Testis (tissue), 3 donors: ENCODE measurements around the gene OPCML. TPM values are rescaled to one million over a fixed set of nuclear protein-coding genes. Genes with fewer than 3 reads are reported as not detected.

Experiments
- DNase-seq: peaks from one replicate; pipeline ENCODE4 v3.0.0-alpha.2; 2019
- H3K27ac ChIP-seq, 2 donors: fragments of 200-600 bp; sonication (generic); one replicate each; pipeline ENCODE4 v1.5.1; 2019
- H3K27me3 ChIP-seq: fragments of 200-600 bp; sonication (generic); one replicate; pipeline ENCODE4 v1.5.1; 2019
- H3K36me3 ChIP-seq: fragments of 200-600 bp; sonication (generic); one replicate; pipeline ENCODE4 v1.5.1; 2017; ENCODE audit warnings: low read depth; ENCODE audit errors: missing control alignments
- H3K4me1 ChIP-seq: fragments of 200-600 bp; sonication (generic); one replicate; pipeline ENCODE4 v1.5.1; 2019
- H3K4me3 ChIP-seq, 2 donors: fragments of 200-600 bp; sonication (generic); one replicate each; pipeline ENCODE4 v1.5.1; 2017 to 2019
- H3K9me3 ChIP-seq: fragments of 200-600 bp; sonication (generic); one replicate; pipeline ENCODE4 v1.5.1; 2017
- CTCF ChIP-seq, 3 experiments: fragments of 450-650 bp in 2 of 3; fragments of 200-600 bp in 1 of 3; sonication (generic) in 1 of 3; IDR thresholded peaks; one replicate each; pipeline ENCODE4 v1.5.1; 2016 to 2019; ENCODE audit warnings: antibody characterized with exemption in 3 of 3, mild to moderate bottlenecking in 2 of 3, moderate library complexity in 1 of 3
- POLR2A ChIP-seq: fragments of 450-650 bp; IDR thresholded peaks from one replicate; pipeline ENCODE4 v1.6.1; 2017; ENCODE audit warnings: antibody characterized with exemption, mild to moderate bottlenecking, moderate library complexity
- WGBS, 2 donors: methylation state at CpG; one replicate each; pipeline ENCODE4 v1.1.5; 2018; 5-methylcytosine and 5-hydroxymethylcytosine counted together
- intact Hi-C: fragments of 100-400 bp; cut with DNase I; formaldehyde crosslinking; loops from one replicate; pipeline ENCODE4 v1.15.1; 2023; ENCODE audit warnings: low total_unique reads
- polyA plus RNA-seq: library from polyadenylated mRNA; stranded (reverse); fragments of 350-450 nt; fragmentation: Illumina TruSeq; extraction: RNeasy Lipid Tissue Mini Kit (QIAGEN cat#74804); gene quantifications from one replicate; pipeline ENCODE4 v1.2.3, GENCODE V29; 2014; ENCODE audit warnings: low read depth, low replicate concordance; ENCODE audit not compliant: insufficient read depth
- total RNA-seq, 2 donors: library from RNA; depleted of rRNA; stranded (reverse); fragments of >200 nt; gene quantifications; one replicate each; pipeline ENCODE4 v1.2.3, GENCODE V29; 2016

OPCML gene
- total and polyA plus RNA-seq, 3 donors from 2014 or later = 0.16 to 2.7 (median 0.62) TPM

GRCh38 chr11:132632641-132633124, 899.6 kb downstream of the OPCML start:
- no peaks in the 10 kb centered on the region for H3K27me3 ChIP-seq
- no peak overlapping the region for H3K27ac ChIP-seq
- no peak for TF ChIP-seq POLR2A
- TF ChIP-seq CTCF (IDR thresholded peaks at IDR 0.05) = no peak
- H3K4me1 ChIP-seq = no peaks in the 10 kb centered on the region
- H3K36me3 ChIP-seq = no peaks in the 10 kb centered on the region
- no peak overlapping the region for H3K4me3 ChIP-seq
- intact Hi-C loops = no loop called here
- 66 to 69% methylated on average over 9 of the region's 9 CpGs for WGBS, 2 donors
- no peaks in the 10 kb centered on the region for H3K9me3 ChIP-seq
- no peak for DNase-seq

DNA sequence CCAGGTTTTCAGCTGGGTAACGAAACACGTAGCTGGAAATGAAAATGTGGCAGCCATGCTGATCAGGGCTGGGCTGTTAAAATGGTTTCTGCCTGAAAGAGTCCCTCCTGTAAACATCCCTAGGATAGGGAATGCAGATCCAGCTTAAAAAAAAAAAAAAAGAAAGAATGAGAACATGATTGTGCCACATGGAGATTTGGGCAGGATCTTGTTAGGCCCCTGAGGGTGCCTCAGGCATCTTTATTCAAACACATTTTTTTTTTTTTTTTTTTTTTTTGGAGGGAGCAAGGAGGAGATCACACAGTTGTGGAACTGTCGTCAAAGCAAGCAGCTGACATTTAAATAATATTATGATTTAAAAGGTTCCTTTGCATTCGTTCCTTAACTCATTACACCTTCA, 900.3 kb downstream of the OPCML start:
- TF ChIP-seq CTCF (IDR thresholded peaks at IDR 0.05) (no peak), POLR2A (no peak)
- H3K27me3 ChIP-seq = no peaks in the 10 kb centered on the region
- H3K9me3 ChIP-seq = no peaks in the 10 kb centered on the region
- intact Hi-C loops = no loop called here
- no peak overlapping the region for H3K27ac ChIP-seq
- no peaks in the 10 kb centered on the region for H3K4me1 ChIP-seq
- H3K36me3 ChIP-seq = no peaks in the 10 kb centered on the region
- 73 to 79% methylated on average over 4 of the region's 4 CpGs for WGBS, 2 donors
- no peak overlapping the region for H3K4me3 ChIP-seq
- no peak for DNase-seq

- Histone ChIP-seq H3K36me3 (no peaks in the 10 kb centered on the region), H3K27me3 (no peaks in the 10 kb centered on the region), H3K4me3 (no peak overlapping the region), H3K27ac (no peak overlapping the region), H3K9me3 (no peaks in the 10 kb centered on the region), H3K4me1 (no peaks in the 10 kb centered on the region)
- no peak for TF ChIP-seq POLR2A
- TF ChIP-seq CTCF (IDR thresholded peaks at IDR 0.05) = no peak
- intact Hi-C loops = no loop called here
- DNase-seq = no peak
- WGBS, 2 donors = 90 to 93% methylated on average over 3 of the region's 3 CpGs
Observed at GRCh38 chr11:132627981-132628380, 904.3 kb downstream of the OPCML start.

GRCh38 chr11:132626446-132626845, 905.9 kb downstream of the OPCML start:
- no peaks in the 10 kb centered on the region for H3K4me1 ChIP-seq
- H3K27me3 ChIP-seq = no peaks in the 10 kb centered on the region
- no peak for TF ChIP-seq CTCF (IDR thresholded peaks at IDR 0.05)
- no peak for TF ChIP-seq POLR2A
- H3K36me3 ChIP-seq = no peaks in the 10 kb centered on the region
- intact Hi-C loops = no loop called here
- no peak overlapping the region for H3K4me3 ChIP-seq
- no peak for DNase-seq
- WGBS, 2 donors = 46 to 74% methylated on average over 2 of the region's 2 CpGs
- H3K9me3 ChIP-seq = no peaks in the 10 kb centered on the region
- no peak overlapping the region for H3K27ac ChIP-seq

DNA sequence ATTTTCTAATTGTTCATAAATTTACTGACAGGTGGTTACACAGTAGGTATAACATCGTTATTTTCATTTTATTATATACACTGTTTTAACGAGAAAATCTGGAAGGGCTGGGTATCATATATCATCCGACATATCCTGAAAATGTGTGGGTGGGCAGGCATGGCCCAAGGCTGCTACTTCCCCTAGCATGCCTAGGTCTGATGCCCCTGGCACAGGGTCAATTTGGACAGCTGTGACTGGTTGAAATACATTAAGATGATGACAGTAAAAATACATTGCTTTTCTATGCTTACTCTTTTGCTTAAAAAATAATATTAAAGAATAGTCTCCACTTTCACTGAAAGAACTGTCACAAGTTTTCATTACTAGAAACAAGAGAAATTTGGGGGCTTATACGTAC, 908.8 kb downstream of the OPCML start:
- H3K27ac ChIP-seq = no peak overlapping the region
- no peaks in the 10 kb centered on the region for H3K27me3 ChIP-seq
- no peak overlapping the region for H3K4me3 ChIP-seq
- no peaks in the 10 kb centered on the region for H3K36me3 ChIP-seq
- intact Hi-C loops = no loop called here
- H3K4me1 ChIP-seq = no peaks in the 10 kb centered on the region
- H3K9me3 ChIP-seq = no peaks in the 10 kb centered on the region
- TF ChIP-seq POLR2A = no peak
- TF ChIP-seq CTCF (IDR thresholded peaks at IDR 0.05) = no peak
- 43 to 55% methylated on average over 4 of the region's 4 CpGs for WGBS, 2 donors
- no peak for DNase-seq
